Measurements from ENCODE around the gene KRT82.

The KRT82 gene

DNA sequence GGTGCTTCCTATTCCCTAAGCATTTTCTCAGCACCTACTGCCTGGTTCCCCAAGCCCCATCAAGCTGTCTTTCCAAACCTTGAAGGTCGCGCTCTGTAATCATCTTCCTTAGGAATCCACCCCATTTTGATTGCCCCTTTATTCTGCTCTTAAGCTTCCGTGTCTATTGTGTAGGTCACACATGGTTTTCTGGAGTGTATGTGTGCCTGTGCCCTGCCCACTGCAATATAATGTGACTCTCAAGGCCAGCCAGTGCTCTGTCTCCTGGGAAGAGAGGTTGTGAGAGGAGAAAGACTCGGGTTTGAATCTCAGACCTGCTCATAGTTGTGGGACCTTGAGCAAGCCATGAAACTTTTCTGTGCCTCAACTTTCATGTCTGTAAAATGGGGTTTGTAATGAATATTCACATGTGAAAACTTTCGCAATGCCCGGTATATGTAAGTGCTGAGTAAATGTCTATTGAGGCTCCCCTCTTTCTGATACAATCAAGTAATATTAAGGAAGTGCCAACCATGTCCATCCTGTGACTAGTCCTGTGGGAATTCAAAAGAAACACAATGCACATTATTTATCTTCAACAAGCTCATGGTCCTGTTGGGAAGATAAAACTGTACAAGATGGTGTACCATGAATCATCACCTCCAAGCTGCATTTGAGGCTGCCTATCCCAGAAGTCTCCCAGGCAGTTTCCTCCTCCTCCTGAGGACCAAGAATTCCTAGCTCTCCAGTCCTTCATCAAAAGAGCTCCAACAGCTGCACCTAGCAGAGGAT lies 28.8 kb upstream of the KRT82 start:
- no peak overlapping the region for H3K27ac ChIP-seq (ENCODE audit: low read depth, low read length, severe bottlenecking)
- peaks cover 7% of the 10 kb centered on the region for H3K4me1 ChIP-seq (ENCODE audit: control insufficient read depth, insufficient read depth, low read length, poor library complexity, severe bottlenecking)
- WGBS, 2 experiments (ENCODE audit: insufficient coverage in 2 of 2) = 90 to 92% methylated on average over 1 to 2 of the region's 6 CpGs
- no peaks in the 10 kb centered on the region for H3K36me3 ChIP-seq (ENCODE audit: control insufficient read depth, insufficient read depth, low read length)
- H3K9me3 ChIP-seq (ENCODE audit: control insufficient read depth, low read length) = no peaks in the 10 kb centered on the region
- H3K4me3 ChIP-seq (ENCODE audit: extremely low read depth, insufficient read depth, low read length, poor library complexity, severe bottlenecking) = no peak overlapping the region

DNA sequence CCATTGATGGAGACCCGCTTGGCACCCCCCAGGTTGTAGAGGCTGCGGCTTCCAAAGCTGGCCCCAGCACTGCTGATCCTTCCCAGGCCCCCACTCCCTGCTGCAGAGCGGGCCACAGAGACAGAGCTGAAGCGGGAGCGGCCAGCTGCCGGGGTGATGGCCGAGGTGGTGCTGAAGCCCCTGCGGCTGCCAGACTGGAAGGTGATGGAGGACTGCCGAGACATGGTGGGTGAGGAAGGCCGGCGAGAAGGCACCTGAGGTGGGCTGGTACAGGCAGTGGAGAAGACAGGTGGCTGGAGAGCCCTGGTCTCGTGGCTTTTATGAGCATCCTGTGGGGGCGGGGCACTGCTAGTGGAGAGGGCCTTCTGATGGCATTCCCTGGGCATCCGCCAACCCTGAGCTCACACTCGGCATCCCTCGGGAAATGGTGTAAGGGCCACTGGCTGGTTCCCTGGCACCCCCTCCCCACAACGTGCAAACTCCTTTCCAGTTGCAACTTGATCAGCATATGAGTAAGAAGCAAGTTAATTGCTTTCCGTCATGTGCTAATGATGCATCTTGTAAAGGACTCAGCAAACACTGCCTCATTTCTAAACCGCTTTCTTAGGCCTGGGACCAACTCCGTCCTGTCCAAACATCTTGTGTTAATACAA lies 28.1 kb upstream of the KRT82 start, which contains the start of gene KRT75:
Gene KRT75 (minus strand): TSS at position 291 of the 653 bp plus-strand sequence. CDS start 67 bp downstream, at position 224.
- 86 to 92% methylated on average over 17 to 18 of the region's 20 CpGs for WGBS, 2 experiments (ENCODE audit: insufficient coverage in 2 of 2)
- H3K4me3 ChIP-seq (ENCODE audit: extremely low read depth, insufficient read depth, low read length, poor library complexity, severe bottlenecking) = no peak within 1 kb of the TSS
- no peak within 1 kb of the TSS for H3K27ac ChIP-seq (ENCODE audit: low read depth, low read length, severe bottlenecking)
- H3K4me1 ChIP-seq (ENCODE audit: control insufficient read depth, insufficient read depth, low read length, poor library complexity, severe bottlenecking) = peaks cover 7% of the 10 kb centered on the region
- no peaks in the 10 kb centered on the region for H3K9me3 ChIP-seq (ENCODE audit: control insufficient read depth, low read length)
- H3K36me3 ChIP-seq (ENCODE audit: control insufficient read depth, insufficient read depth, low read length) = no peaks in the 10 kb centered on the region

DNA sequence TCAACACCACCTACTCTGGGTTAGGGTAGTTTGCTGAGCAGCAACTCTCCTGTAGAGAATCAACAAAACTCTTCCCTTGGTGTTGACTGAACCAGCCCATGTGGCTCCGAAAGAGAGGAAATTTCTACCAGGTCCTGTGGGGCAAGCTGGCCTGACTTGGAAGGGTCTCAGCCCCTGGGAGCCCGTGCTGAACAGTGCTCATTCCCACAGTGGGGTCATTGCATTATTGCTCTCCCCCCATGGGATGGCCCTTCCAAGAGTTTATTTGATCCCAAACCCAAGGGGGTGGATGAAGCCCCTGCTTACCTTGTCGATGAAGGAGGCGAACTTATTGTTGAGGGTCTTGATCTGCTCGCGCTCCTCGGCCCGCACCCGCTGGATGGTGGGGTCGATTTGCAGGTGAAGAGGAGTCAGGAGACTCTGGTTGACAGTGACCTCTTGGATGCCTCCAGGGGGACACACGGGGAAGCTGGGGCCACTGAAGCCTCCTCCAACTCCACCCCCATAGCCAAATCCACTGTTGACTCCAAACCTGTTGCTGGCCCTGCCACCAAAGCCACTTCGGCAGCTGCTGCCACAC lies 27.5 kb upstream of the KRT82 start:
- Histone ChIP-seq H3K36me3 (ENCODE audit: control insufficient read depth, insufficient read depth, low read length) (no peaks in the 10 kb centered on the region), H3K27ac (ENCODE audit: low read depth, low read length, severe bottlenecking) (no peak overlapping the region), H3K9me3 (ENCODE audit: control insufficient read depth, low read length) (no peaks in the 10 kb centered on the region), H3K4me1 (ENCODE audit: control insufficient read depth, insufficient read depth, low read length, poor library complexity, severe bottlenecking) (peaks cover 7% of the 10 kb centered on the region), H3K4me3 (ENCODE audit: extremely low read depth, insufficient read depth, low read length, poor library complexity, severe bottlenecking) (no peak overlapping the region)
- WGBS, 2 experiments (ENCODE audit: insufficient coverage in 2 of 2) = 91% methylated on average over 3 to 10 of the region's 12 CpGs

DNA sequence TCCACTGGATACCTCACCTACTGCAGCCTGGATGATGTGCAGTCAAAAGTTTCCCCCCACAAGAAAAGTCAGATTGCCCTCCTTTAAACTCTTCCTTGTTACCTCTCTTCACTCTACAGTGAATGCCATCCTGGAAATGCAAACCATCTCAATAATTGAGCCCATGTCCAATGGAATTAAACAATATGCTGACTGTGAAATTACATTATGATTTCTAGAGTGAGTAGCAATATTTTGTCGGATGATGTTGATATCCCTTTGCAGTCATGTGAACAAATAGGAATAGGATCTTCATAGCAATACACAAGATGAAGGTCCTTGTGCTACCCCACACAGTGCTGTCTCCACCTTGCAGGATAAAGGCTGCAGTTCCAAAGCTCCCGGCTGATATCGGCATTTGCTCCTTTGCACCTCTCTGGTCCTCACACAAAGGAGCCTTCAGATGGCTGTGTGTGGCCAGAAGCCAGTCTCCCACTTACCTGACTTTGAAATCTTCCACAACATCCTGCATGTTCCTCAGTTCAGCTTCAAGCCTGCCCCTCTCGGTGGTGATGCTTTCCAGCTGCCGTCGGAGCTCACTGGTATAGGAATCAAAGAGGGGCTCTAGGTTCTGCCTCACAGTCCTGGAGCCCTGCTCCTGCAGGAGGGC lies 26.5 kb upstream of the KRT82 start:
- Histone ChIP-seq H3K4me1 (ENCODE audit: control insufficient read depth, insufficient read depth, low read length, poor library complexity, severe bottlenecking) (peaks cover 7% of the 10 kb centered on the region), H3K36me3 (ENCODE audit: control insufficient read depth, insufficient read depth, low read length) (no peaks in the 10 kb centered on the region), H3K4me3 (ENCODE audit: extremely low read depth, insufficient read depth, low read length, poor library complexity, severe bottlenecking) (no peak overlapping the region), H3K9me3 (ENCODE audit: control insufficient read depth, low read length) (no peaks in the 10 kb centered on the region), H3K27ac (ENCODE audit: low read depth, low read length, severe bottlenecking) (no peak overlapping the region)
- WGBS, 2 experiments (ENCODE audit: insufficient coverage in 2 of 2) = 91 to 100% methylated on average over 2 to 5 of the region's 6 CpGs

DNA sequence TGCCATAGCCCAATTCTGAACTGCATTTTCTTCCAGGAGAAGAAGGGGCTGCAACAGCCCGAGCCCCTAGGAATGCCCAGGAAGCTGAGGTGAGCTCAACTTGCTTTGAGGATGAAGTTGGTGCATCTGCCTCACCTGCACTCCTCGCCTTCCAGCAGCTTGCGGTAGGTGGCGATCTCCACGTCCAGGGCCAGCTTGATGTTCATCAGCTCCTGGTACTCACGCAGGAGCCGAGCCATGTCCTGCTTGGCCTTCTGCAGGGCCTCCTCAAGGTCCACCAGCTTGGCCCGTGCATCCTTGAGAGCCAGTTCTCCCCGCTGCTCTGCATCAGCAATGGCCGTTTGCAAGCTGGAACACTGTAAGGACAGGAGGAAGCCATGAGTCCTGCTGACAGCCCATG lies 22.0 kb upstream of the KRT82 start:
- Histone ChIP-seq H3K4me3 (ENCODE audit: extremely low read depth, insufficient read depth, low read length, poor library complexity, severe bottlenecking) (no peak overlapping the region), H3K36me3 (ENCODE audit: control insufficient read depth, insufficient read depth, low read length) (no peaks in the 10 kb centered on the region), H3K9me3 (ENCODE audit: control insufficient read depth, low read length) (no peaks in the 10 kb centered on the region), H3K27ac (ENCODE audit: low read depth, low read length, severe bottlenecking) (no peak overlapping the region), H3K4me1 (ENCODE audit: control insufficient read depth, insufficient read depth, low read length, poor library complexity, severe bottlenecking) (peaks cover 8% of the 10 kb centered on the region)
- 91% methylated on average over 10 of the region's 10 CpGs for WGBS, 2 experiments (ENCODE audit: insufficient coverage in 2 of 2)

DNA sequence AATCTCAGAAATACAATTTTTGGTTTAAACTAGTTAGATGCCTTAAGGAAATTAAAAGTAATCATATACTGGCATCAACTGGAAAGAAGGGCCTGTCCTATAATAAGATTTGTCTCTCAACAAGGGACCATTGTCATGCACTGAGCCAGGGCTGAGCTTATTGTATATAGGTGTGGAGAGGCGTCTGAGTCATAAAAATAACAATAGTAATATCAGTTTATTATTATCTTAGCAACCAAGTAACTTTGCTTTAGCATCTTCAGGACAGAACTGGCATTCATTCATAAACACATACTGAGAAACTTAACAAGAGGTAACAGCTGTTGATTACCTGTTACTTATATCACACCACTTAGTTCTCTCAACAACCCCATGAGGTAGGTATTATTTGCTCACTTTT lies 20.9 kb upstream of the KRT82 start:
- WGBS, 2 experiments (ENCODE audit: insufficient coverage in 2 of 2) = no CpG with 5 or more reads among the region's 1 CpG
- H3K9me3 ChIP-seq (ENCODE audit: control insufficient read depth, low read length) = no peaks in the 10 kb centered on the region
- H3K4me3 ChIP-seq (ENCODE audit: extremely low read depth, insufficient read depth, low read length, poor library complexity, severe bottlenecking) = no peak overlapping the region
- H3K36me3 ChIP-seq (ENCODE audit: control insufficient read depth, insufficient read depth, low read length) = no peaks in the 10 kb centered on the region
- no peak overlapping the region for H3K27ac ChIP-seq (ENCODE audit: low read depth, low read length, severe bottlenecking)
- H3K4me1 ChIP-seq (ENCODE audit: control insufficient read depth, insufficient read depth, low read length, poor library complexity, severe bottlenecking) = peaks cover 8% of the 10 kb centered on the region

DNA sequence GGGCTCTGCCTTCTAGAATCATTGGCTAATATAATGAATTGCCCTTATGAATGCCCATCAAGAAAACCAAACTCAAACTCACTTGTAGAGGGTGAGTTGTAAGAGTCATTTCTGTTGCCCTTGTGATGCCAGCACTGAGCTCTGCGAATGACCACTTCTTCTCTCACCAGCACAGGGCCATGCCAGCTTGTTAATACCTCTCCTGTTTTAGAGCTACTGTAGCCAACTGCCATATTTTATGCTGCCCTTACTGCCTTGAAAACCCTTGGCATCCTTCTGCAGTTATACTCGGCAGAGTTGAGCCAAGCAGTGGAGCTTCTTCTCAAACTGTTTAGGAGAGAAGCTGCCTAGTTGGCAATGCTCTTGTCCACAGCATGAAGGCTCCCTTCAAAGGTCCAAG lies 19.9 kb upstream of the KRT82 start:
- Histone ChIP-seq H3K4me1 (ENCODE audit: control insufficient read depth, insufficient read depth, low read length, poor library complexity, severe bottlenecking) (peaks cover 8% of the 10 kb centered on the region), H3K4me3 (ENCODE audit: extremely low read depth, insufficient read depth, low read length, poor library complexity, severe bottlenecking) (no peak overlapping the region), H3K9me3 (ENCODE audit: control insufficient read depth, low read length) (no peaks in the 10 kb centered on the region), H3K36me3 (ENCODE audit: control insufficient read depth, insufficient read depth, low read length) (no peaks in the 10 kb centered on the region), H3K27ac (ENCODE audit: low read depth, low read length, severe bottlenecking) (no peak overlapping the region)
- 79 to 91% methylated on average over 2 of the region's 2 CpGs for WGBS, 2 experiments (ENCODE audit: insufficient coverage in 2 of 2)

DNA sequence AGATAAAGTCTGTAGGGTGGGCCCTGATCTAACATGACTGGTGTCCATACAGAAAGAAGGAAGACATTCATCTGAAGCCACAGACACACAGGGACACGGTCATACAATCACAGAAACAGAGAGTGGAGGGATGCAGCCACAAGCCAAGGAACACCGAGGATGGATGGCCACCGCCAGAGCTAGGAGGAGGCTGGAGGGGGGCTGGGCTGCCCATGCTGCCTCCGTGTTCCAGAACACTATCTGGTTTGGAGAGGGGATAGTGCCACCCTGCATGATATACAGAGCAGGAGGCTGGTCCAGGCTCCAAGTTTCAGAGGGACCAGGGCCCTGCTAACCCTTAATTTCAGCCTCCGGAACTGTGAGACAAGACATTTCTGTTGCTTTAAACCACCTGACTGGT lies 19.3 kb upstream of the KRT82 start:
- H3K4me3 ChIP-seq (ENCODE audit: extremely low read depth, insufficient read depth, low read length, poor library complexity, severe bottlenecking) = no peak overlapping the region
- 87 to 97% methylated on average over 5 of the region's 5 CpGs for whole genome bisulfite sequencing, 2 experiments (ENCODE audit: insufficient coverage in 2 of 2)

DNA sequence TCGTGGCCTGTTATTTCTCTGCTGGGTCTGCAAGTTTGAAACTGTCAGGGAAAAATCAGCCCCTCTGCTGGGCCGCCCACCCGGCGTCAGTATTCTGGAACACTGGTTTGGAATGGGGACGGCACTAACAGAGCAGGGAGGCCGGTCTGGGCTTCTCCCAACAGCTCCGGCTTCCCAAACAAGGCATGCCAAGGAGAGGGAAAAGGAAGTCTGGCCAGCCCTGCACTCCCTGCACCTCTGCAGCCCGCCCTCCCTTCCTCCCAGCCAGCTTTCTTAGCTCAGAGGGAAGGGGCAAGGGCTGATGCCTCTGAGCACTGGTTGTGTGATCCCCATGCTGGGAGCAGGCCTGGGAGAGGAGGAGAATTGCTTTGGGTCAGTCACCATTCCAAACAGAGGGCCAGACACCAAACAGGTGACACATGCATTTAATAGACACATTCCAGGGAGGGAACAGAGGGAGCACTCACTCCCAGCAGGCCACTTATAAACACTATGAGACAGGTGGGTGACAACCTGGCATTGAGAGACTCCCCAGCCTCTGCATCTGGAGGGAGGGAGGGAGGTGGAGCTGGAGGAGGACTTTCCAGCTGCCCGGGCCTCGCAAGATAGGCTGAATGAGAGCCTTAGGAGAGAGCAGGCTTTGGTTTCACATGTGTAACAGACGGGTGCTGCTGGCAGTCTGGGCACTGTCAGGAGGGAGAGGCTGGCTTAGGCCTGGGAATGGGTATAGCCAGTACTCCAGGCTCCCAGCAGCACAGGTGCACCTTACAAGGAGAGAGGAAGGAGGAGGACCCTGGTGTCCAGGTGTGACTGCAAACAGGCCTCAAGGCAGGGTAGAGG lies 17.7 kb upstream of the KRT82 start:
- Histone ChIP-seq H3K27ac (ENCODE audit: low read depth, low read length, severe bottlenecking) (peak overlapping the region; percentile 73), H3K9me3 (ENCODE audit: control insufficient read depth, low read length) (no peaks in the 10 kb centered on the region), H3K4me3 (ENCODE audit: extremely low read depth, insufficient read depth, low read length, poor library complexity, severe bottlenecking) (no peak overlapping the region), H3K4me1 (ENCODE audit: control insufficient read depth, insufficient read depth, low read length, poor library complexity, severe bottlenecking) (peaks cover 8% of the 10 kb centered on the region), H3K36me3 (ENCODE audit: control insufficient read depth, insufficient read depth, low read length) (no peaks in the 10 kb centered on the region)
- 86 to 96% methylated on average over 6 of the region's 11 CpGs for WGBS, 2 experiments (ENCODE audit: insufficient coverage in 2 of 2)

More for the DNA sequence above, 19.3 kb upstream of the KRT82 start:
- Histone ChIP-seq H3K36me3 (ENCODE audit: control insufficient read depth, insufficient read depth, low read length) (no peaks in the 10 kb centered on the region), H3K27ac (ENCODE audit: low read depth, low read length, severe bottlenecking) (no peak overlapping the region), H3K4me1 (ENCODE audit: control insufficient read depth, insufficient read depth, low read length, poor library complexity, severe bottlenecking) (peaks cover 8% of the 10 kb centered on the region), H3K9me3 (ENCODE audit: control insufficient read depth, low read length) (no peaks in the 10 kb centered on the region)

DNA sequence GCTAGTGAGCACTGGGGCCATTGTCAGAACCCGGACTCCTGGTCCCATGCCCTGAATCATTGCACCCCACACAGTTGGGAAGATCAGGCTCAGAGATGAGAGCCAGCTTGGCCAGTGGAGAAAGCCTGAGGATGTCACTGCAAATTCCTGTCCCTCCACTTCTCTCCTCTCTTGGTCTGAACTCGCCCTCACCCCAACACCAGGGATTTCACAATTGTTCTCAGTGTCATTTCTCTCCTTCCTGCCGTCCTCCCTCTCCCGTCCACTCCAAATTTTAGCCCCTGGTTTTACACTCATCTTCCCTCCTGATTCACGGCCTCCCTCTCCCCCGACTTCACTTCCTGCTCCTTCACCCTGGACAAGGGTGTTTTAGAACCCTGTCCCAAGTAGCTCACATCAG lies 16.9 kb upstream of the KRT82 start:
- H3K36me3 ChIP-seq (ENCODE audit: control insufficient read depth, insufficient read depth, low read length) = no peaks in the 10 kb centered on the region
- peak overlapping the region; percentile 73 for H3K27ac ChIP-seq (ENCODE audit: low read depth, low read length, severe bottlenecking)
- no peak overlapping the region for H3K4me3 ChIP-seq (ENCODE audit: extremely low read depth, insufficient read depth, low read length, poor library complexity, severe bottlenecking)
- 82 to 84% methylated on average over 5 to 6 of the region's 6 CpGs for WGBS, 2 experiments (ENCODE audit: insufficient coverage in 2 of 2)
- H3K9me3 ChIP-seq (ENCODE audit: control insufficient read depth, low read length) = no peaks in the 10 kb centered on the region
- peaks cover 8% of the 10 kb centered on the region for H3K4me1 ChIP-seq (ENCODE audit: control insufficient read depth, insufficient read depth, low read length, poor library complexity, severe bottlenecking)

Data from mesodermal cell (in vitro differentiated cells).